ENCODE data around the gene CCDC33. TPM values are rescaled to one million over a fixed set of nuclear protein-coding genes. Genes with fewer than 3 reads are reported as not detected.
A peak's percentile ranks its signal among the peaks of the same experiment; 100 is the strongest.

CCDC33 gene
- total and polyA plus RNA-seq, 10 donors: 0.08 TPM; not detected in 9

- 78 to 89% (median 85%) methylated on average over 6 of the region's 6 CpGs for WGBS, 5 donors
- intact Hi-C loops (cut with DNase I; ENCODE audit: low total_unique reads): no loop called here
- Histone ChIP-seq H3K9me3 (no peaks in the 10 kb centered on the region), H3K27me3 (replicated peaks in 1 of 7) (peaks cover 0 to 8% (median 5%) of the 10 kb centered on the region in 7 donors), H3K4me3 (no peak overlapping the region), H3K27ac (peak overlapping the region in 1 of 8 donors; percentile 54), H3K36me3 (no peaks in the 10 kb centered on the region), H3K4me1 (peaks cover 0 to 27% (median 13%) of the 10 kb centered on the region in 6 donors)
- no peak for DNase-seq
- TF ChIP-seq POLR2AphosphoS5 (IDR thresholded peaks at IDR 0.05): no peak
These were observed 14.1 kb downstream of the CCDC33 start for GRCh38 chr15:74250266-74250665.

GRCh38 chr15:74251131-74251811 is 15.1 kb downstream of the CCDC33 start:
- WGBS, 5 donors: 55 to 78% (median 67%) methylated on average over 5 of the region's 5 CpGs
- intact Hi-C loops (cut with DNase I; ENCODE audit: low total_unique reads): no loop called here
- H3K4me3 ChIP-seq: no peak overlapping the region
- peaks cover 0 to 3% (median 0%) of the 10 kb centered on the region in 7 donors for H3K27me3 ChIP-seq (replicated peaks in 1 of 7)
- TF ChIP-seq POLR2AphosphoS5 (IDR thresholded peaks at IDR 0.05) (peak in 2 of 3 donors; percentile 25 to 30), CTCF (IDR thresholded peaks at IDR 0.05 in 8 of 11, conservative IDR thresholded peaks at IDR 0.05 in 3 of 11) (no peak)
- no peak for DNase-seq
- H3K27ac ChIP-seq: peak overlapping the region in 6 of 8 donors; percentile 35 to 55 (median 50)
- H3K36me3 ChIP-seq: no peaks in the 10 kb centered on the region
- no peaks in the 10 kb centered on the region for H3K9me3 ChIP-seq
- peaks cover 0 to 22% (median 12%) of the 10 kb centered on the region in 6 donors for H3K4me1 ChIP-seq

GRCh38 chr15:74252291-74252690 is 16.2 kb downstream of the CCDC33 start:
- H3K9me3 ChIP-seq: no peaks in the 10 kb centered on the region
- peaks cover 0 to 12% (median 0%) of the 10 kb centered on the region in 7 donors for H3K27me3 ChIP-seq (replicated peaks in 1 of 7)
- H3K4me3 ChIP-seq: no peak overlapping the region
- H3K36me3 ChIP-seq: no peaks in the 10 kb centered on the region
- DNase-seq: no peak
- 63 to 85% (median 72%) methylated on average over 6 of the region's 6 CpGs for WGBS, 5 donors
- H3K4me1 ChIP-seq: peaks cover 0 to 22% (median 12%) of the 10 kb centered on the region in 6 donors
- no peak for TF ChIP-seq CTCF (IDR thresholded peaks at IDR 0.05 in 8 of 11, conservative IDR thresholded peaks at IDR 0.05 in 3 of 11)
- TF ChIP-seq POLR2A (IDR thresholded peaks at IDR 0.05): no peak
- TF ChIP-seq POLR2AphosphoS5 (IDR thresholded peaks at IDR 0.05): no peak
- intact Hi-C loops (cut with DNase I; ENCODE audit: low total_unique reads): no loop called here
- H3K27ac ChIP-seq: peak overlapping the region in 2 of 8 donors; percentile 54 to 55

GRCh38 chr15:74252721-74253120 is 16.6 kb downstream of the CCDC33 start:
- TF ChIP-seq POLR2AphosphoS5 (IDR thresholded peaks at IDR 0.05) (no peak), POLR2A (IDR thresholded peaks at IDR 0.05) (no peak), CTCF (IDR thresholded peaks at IDR 0.05 in 8 of 11, conservative IDR thresholded peaks at IDR 0.05 in 3 of 11) (no peak)
- Histone ChIP-seq H3K9me3 (no peaks in the 10 kb centered on the region), H3K27me3 (replicated peaks in 1 of 7) (peaks cover 0 to 17% (median 0%) of the 10 kb centered on the region in 7 donors), H3K4me1 (peaks cover 0 to 22% (median 12%) of the 10 kb centered on the region in 6 donors), H3K4me3 (no peak overlapping the region), H3K27ac (no peak overlapping the region), H3K36me3 (no peaks in the 10 kb centered on the region)
- intact Hi-C loops (cut with DNase I; ENCODE audit: low total_unique reads): no loop called here
- no peak for DNase-seq
- WGBS, 5 donors: 64 to 100% (median 90%) methylated on average over 1 of the region's 1 CpG

Measured in spleen (tissue), 11 donors.